Cardiac septum (tissue), 1 donor: ENCODE results near the gene ZXDC. TPM values are rescaled to one million over a fixed set of nuclear protein-coding genes. Genes with fewer than 3 reads are reported as not detected.

ENCODE experiments used
- DNase-seq: peaks from one replicate; pipeline ENCODE4 v3.0.0-alpha.2; 2020; ENCODE audit warnings: low spot score
- intact Hi-C: fragments of 100-400 bp; cut with DNase I; formaldehyde crosslinking; loops from one replicate; pipeline ENCODE4 v1.14.0; 2022
- total RNA-seq: library from RNA; stranded (reverse); fragmentation: NEBNext Ultra II Directional; extraction: Animal tissue kit (Norgen Biotek cat#: 25700); gene quantifications from one replicate; pipeline ENCODE4 v1.2.1, GENCODE V29; 2021
- donor health status: DM: no; HTN: no; CAD: no.

The ZXDC gene
- total RNA-seq, 1 donor from 2014 or later = 22.0 TPM

DNA sequence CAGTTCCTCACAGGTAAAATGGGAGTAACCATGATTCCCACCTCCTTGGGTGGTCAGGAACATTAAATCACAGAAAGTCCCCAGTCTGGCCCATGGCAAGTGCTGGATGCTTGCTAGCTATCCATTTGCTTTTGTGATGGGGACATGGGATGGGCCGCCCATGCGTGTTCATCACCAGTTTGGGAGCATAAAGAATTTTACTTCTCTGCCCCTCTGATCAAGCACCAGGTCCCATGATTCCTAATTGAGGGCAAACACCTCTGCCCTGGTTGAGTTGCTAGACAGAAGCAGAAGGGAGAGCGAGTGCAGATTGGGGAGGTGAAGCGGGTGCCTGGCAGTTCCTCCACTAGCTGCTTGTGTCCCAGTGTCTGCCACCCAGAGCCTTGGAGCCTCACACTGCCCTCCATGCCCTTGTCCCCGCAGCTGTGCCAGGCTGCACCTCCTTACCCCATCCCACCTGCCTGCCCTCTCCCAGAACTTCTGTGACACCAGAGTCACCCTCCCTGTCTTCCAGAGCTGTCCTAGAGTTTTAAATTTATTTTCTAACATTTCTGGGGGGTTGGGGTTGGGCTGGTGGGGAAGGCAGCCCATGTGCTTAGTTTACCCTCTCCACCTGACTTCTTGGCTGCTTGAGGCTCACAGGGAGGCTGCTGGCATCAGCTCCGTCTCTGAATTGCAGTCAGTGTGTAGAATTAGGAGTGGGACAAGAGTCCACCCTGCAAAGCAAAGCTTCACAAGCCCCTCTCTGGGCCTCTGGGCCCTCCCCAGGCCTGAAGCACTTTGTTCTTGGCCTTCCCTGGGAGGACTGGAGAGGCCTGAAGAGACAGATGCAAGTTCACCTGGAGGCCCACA lies 62.6 kb downstream of the ZXDC start:
- intact Hi-C loops = no loop called here
- peak; percentile 55 for DNase-seq

DNA sequence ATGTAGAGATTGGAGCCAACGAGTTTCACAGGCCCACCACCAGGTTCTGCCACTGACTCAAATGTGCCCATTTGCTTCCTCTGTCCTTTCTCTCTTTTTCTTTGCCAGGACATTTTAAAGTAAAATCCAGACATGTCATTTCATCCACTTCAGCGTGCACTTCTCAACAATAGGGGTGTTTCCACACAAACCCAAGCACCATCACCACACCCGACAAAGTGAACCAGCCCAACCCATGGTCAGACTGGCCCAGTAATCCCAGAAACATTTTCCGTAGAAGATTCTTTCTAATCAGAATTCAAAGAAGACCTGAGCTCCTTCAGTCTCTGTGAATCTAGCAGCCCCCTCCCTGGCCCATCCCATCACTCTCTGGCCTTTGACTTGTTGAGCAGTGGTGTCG lies 67.6 kb downstream of the ZXDC start:
- intact Hi-C loops = no loop called here
- DNase-seq = no peak

DNA sequence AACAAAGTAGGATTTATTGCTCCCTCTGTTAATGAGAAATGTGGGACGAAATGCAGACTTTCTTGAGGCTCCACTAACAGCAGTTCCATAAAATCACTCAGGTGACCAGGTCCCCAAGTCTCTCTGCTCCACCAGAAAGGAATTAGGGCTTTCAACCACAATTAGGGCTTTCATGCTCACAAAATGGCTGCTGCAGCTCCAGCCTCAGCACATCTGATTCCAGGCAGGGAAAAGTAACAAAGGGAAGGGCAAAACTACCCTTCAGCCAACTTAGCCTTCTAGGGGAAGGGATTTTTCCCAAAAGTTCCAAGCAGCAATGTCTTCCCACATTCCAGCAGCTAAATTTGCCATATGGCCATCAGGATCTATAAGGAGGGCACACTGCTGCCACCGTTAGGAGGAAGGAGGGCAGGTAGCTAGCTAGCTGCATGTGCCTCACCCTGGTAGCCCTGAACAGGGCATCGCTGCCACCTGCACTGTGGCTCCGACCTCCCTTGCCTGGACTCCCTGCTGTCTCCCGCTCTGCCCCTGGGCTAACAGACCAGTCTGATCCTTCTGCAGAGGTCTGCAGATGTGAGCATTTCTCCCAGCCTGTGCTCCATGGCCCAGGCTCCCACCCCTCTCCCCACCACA lies 68.2 kb downstream of the ZXDC start:
- intact Hi-C loops = no loop called here
- DNase-seq = no peak

DNA sequence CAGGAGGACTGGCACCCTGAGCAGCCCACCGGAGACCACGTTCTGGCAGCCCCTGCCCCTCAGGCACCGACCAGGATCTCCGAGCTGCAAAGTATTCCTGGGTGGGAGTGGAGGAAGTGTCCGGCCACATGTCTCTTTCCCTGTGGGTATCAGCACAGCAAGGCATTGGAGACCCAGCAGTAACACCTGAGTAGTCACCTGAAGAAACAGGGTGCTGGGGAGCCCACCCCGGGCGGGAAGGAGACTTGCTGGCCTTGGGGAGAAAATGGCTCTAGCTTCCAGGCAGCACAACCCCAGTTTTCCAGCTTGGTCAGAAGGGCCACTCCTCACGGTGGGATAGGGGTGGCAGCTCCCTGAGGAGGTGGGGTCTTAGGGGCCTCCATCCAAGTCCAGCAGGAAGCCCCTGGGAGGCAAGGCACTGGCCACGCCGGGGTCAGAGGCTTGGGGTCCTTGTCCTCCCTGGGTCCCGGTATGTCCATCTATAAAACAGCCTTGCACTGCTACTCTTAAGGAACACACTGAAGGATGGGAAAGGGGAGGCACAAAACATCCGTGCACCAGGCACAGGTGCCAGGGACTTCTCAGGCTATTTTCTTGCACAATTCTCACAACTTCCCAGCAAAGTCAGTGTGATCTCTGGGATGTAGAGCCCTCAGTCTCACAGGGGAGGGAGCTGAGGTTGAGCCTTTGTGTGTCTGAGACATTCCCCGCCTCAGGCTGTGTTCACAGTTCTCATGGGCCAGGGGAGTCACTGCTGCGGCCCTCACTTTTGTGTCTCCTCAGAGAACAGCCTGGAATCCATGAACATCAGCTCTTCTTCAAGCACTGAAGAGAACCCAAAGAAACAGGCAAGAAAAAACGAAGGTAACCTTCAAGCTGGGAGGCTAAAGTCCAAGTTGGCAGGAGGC lies 69.0 kb downstream of the ZXDC start:
- intact Hi-C loops = no loop called here
- no peak for DNase-seq

DNA sequence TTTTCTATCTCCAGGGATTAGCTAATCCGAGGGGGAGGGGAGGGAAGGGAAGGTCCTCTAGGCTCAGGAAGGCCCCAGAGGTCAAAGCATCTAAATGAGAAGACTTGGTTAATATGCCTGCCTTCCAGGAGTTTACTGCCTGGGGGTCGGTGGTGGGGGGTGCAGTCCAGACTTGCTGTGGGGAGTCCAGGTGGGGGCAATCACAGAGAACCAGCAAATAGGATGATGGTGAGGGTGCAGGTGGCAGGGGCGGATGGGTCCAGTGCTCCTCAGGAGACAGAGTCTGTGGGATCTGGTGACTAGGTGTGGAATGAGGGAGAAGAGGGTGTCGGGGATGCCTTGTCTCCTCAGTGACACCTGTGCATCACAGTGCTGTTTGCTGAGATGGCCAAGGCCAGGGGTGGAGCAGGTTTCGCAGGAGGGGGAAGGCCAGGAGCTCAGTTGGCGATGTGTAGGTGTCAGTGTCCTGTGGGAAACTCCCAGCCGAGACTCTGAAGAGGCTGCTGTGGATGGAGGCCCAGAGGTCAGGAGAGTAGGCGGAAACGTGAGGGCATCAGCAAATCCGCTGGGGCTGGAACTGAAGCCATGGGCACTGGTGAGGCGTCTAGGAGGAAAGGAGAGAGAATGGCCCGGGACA lies 72.9 kb downstream of the ZXDC start:
- intact Hi-C loops = no loop called here
- no peak for DNase-seq

DNA sequence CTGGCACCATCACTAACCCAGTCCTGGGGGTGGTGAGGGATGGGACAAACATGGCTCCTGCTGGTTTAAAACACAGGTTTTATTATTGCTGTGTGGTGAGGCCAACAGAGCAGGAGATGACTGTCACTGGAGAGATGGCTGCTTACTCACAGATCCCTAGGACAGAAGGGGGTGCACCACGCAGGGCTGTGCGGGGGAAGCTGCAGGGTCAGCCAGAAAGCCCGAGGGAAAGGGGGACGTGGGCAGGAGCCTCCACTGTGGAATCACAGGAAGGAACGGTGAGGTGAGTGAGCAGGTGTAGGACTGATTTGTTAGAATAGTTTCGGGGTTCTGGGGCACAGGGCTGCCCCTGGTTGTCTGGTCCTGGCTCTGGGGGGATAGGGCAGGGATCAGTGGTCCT lies 73.5 kb downstream of the ZXDC start:
- intact Hi-C loops = no loop called here
- no peak for DNase-seq

DNA sequence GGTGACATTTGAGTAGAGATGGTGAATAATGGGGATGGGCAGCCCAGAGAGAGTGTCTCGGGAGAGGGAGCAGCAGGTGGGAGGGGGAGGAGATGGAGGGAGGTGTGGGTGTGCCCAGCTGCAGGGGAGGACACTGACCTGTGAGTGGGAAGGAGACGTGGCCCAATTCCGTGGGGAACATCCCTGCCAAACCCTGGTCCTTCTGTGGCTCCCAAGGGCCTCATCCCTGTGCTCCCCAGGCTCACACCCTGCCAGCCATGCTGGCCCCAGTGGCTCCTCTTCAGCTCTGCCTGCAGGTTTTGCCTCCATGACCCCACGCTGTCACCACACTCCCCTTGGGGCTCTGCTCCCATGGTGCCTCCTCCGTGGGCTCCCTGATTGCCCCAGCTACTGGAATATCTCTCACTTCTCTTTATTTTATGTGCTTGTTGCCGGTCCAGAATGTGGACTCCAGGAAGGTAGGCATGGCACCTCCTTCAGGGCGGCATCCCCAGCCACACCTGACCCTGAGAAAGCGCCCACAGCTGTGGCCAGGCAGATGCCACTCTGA lies 74.0 kb downstream of the ZXDC start:
- intact Hi-C loops = no loop called here
- DNase-seq = no peak

DNA sequence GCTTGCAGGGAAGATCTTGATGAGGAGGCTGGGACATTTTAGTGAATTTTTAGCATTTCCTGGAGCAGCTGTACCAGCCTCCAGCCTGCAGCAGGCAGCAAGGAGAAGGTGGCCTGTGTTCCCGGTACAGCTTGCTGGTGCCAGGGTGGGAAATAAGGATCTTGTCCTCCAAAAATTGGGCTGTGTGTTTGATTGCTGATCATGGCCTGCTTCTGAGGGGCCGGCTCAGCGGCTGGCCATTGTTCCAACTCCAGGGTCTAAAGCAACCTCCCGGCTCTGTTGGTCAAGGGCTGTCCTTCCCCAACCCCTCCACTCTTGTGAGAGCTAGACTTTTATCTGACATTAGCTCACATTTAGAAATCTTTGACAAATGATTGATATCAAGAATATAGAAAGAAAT lies 75.9 kb downstream of the ZXDC start:
- DNase-seq = no peak
- intact Hi-C loops = no loop called here

DNA sequence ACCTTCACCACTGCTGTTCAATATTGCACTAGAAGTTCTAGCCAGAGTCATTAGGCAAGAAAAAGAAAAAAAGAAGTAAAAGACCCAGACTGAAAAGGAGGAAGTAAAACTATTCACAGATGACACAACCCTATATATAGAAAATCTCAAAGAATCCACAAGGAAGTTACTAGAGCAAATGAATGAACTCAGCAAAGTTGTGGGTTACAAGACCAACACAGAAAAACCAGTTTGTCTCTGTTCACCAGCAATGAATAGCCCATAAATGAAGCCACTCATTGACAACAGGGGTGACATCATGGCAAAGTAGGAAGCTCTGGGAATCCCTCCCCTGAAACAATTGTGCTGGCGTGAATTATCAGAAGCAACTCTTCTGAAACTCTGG lies 76.3 kb downstream of the ZXDC start:
- intact Hi-C loops = no loop called here
- DNase-seq = no peak

DNA sequence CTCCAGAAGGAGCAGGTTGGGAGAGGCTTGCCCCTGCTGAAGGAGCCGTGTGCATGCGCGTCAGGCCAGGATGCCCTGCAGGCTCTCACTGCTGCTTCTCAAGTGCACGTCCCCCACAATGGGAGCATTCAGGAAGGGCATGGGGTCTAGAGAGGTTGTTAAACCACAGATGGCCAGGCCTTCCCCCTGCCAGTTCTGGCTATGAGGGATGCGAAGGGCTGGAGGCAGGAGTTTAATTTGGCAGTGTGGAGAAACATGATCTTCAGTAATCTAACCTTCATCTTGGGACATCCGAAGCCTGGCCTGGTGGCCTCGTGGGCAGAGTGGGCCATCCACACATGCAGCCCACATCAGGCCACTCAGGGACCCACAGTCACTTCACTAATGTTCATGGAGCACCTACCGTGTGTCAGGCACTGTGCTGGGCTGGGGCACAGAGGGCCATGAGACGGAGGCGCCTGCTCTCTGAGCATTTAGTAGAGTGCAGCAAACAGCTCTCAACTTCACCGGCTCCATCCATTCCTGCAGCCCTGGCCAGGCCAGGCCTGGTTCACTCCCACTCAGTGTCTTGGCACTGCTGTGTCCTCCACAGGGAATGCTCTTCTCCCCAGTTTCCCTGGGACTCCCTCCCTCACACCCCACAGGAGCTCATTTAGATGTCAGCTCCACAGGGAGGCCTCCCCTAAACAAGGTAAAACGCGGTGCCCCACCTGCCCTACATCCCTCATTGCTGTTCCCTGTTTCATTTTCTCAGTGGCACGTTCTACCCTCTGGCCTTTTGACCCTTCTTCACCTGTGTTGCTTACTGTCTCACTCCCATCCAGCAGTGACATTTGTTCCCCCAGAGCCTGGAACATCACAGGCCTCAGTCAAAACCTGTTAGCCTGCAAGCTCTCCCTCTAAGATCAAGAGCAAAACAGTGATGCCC lies 77.0 kb downstream of the ZXDC start:
- intact Hi-C loops = no loop called here
- no peak for DNase-seq

DNA sequence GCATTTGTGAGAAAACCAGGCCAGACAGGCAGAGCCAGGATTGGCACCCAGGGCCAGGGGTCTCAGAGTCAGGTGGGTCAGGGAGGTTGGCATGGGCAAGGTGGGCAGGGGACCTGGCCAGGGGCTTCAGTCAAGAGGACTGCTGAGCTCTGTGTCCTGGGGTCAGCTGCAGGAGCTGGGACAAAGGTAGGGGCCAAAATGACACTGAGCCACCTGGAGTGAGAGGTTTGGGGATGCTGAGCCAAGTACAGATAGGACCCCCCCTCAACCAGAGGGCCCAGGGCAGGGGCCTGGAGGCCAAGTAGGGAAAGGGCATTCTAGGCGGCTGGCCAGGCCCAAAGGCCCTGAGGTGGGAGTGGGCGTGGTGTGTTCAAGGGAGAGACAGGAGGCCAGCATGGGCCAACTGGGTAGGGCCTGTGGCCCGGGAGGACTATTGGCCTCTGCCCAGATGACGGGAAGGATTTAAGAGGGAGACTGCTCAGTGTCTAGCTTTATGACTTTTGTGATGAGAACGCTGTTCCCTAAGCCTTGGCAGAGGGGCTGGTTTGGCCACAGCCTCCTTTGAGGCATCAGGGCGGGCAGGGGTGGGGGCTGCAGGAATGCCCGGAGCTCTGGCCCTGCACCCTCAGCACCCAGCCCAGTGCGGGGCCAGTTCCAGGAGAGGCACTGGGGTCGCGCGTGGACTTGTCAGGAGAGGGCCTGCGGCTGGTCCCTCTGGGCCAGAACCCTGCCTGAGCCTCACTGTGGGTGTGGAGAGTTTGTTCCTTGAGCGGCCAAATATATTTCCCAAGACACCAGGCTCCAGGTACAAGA lies 77.9 kb downstream of the ZXDC start:
- no peak for DNase-seq

DNA sequence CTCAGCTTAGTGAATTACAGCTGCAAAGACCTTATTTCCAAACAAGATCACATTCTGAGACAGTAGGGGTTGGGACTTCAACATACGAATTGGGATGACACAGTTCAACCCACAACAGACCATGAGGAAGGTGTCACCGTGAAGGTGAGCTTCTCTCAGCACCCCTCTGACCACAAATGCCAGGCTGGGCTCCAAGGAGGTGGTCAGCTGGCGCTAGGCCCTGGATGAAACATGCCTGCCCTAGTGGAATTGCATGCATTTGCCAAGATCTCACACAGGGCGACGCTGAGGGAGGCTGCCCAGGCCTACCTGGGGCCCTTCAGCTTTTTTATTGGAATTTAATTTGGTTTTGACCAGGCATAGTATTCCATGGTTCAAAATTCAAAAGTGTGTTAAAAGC lies 79.2 kb downstream of the ZXDC start:
- no peak for DNase-seq
- intact Hi-C loops = no loop called here

More for the DNA sequence above, 77.9 kb downstream of the ZXDC start:
- intact Hi-C loops = no loop called here

DNA sequence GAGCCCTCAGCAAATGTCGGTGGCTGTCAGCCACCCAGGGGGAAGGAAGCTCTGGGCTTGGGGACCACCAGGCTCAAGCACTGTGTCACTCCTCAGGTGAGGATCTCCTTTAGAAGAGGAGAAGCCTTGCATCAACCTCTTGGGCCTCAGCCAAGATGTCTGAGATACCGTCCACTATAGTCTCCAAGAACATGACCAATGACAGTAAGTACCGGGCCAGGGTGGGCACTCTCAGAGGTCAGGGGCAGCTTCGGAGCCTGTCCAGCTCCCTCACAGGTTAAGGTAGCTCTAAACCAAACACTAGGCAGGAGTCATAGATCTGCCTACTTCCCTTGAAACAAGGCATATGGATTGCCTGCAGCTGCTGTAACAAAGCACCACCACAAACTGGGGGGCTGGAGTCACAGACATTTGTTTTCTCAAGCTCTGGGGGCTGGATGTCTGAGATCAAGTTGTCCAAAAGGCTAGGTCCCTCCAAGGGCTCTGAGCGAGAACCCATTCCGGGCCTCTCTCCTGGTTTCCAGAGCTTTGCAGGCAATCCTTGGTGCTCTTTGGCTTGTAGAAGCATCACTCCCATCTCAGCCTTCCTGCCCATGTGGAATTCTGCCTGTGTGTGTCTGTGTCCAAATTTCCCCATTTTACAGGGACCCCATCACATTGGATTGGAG lies 79.7 kb downstream of the ZXDC start:
- intact Hi-C loops = no loop called here
- no peak for DNase-seq

DNA sequence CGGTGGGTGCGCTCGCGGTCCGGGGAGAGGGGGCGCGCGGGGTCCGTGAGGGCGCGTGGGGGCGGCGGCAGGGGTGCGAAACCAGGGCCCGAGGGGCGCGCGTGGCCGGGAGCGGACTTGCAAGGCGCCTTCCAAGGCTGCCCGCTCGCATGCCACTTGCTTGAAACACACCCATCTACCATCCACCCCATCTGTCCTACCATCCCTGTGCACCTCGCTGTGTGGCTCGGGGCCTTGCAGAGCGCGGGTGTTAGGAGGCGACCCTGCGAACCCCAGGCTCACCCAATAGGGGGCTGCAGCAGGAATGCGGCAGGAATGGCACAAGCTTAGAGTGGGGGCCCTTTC lies 80.7 kb downstream of the ZXDC start:
- intact Hi-C loops = no loop called here
- DNase-seq = no peak

DNA sequence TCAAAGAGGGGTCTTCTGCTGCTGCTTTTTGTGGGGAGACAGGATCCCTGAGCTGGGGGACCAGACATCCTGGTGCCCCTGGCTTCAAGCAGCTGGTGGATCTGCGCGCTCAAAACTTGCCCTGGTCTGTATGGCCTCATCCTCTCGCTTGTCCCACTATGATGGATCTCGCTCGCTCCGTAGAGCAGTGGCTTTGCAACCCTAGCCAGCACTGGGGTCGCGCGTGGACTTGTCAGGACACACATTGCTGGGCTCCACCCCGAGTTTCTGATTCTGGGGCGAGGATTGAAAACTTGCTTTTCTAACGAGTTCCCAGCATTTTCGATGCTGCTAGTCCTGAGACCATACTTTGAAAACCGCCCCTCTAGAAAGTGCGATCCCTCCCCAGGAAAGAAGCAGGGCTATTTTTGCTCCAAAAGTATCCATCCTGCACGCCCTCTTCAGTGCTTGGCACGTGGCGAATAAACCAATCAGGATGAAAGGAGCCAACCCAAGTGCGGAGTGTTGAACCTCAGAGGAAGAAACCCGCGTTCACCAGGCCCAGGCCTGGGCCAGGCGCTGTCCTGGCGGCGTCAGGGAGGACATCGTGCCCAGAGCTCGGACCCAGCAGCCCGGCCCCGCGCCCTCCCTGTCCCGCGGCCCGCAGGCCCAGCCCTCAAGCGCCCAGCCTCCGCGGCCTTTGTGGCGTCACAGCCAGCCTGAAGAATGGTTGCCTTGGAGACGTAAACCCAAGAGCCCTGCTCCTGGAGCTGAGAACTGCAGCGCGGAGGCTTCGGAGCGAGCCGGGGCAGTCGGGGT lies 81.3 kb downstream of the ZXDC start, which contains the start of gene CFAP100:
Gene CFAP100, plus strand, starts transcription at position 731 of the 798 bp plus-strand sequence. CDS start 1,092 bp downstream, outside the sequence.
- DNase-seq = no peak
- intact Hi-C loops = no loop called here

DNA sequence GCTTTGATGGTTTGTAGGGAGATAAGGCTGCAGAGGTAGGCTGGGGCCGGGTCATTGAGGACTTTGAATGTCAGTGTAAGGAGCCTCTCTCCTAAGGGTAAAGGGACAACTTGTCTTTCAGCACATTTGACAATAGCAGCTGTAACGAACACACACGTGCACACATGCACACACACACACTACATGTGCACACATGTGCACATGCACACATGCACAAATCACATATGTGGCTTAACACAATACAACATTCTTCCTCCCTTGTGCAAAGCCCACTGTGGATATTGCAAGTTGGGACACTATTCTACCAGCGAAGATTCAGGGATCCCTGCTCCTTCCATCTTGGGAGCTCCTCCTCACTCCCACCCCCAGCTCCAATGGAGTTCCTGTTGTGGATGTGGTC lies 82.1 kb downstream of the ZXDC start:
- no peak for DNase-seq
- intact Hi-C loops = no loop called here
